Fibroblast of skin of right biceps (primary cell): ENCODE results near the gene PTPRN2.
"Not testable (repeated sequence)": the region's sequence is repeated elsewhere in the genome, so short reads cannot be mapped to it uniquely, and the experiment has no call there.

Source experiments
- DNase-seq: peaks from one replicate; pipeline ENCODE4 v3.0.0-alpha.2; 2013

The PTPRN2 gene

GRCh38 chr7:158188676-158189075 lies 398.9 kb downstream of the PTPRN2 start:
- DNase-seq, result no peak

DNA sequence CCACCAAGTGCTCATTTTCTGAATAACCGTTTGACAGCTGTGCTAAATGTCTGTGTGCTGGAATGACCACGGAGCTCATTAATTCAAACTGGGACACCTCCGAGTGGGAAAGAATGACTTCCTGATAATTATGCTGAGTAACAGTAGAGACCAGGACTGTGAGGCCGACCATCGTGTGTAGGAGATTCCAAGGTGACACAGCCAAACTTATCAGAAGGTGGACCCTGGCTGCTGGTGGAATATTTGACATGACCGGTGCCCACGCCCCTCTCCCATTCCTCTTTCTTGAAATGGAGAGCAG lies 400.0 kb downstream of the PTPRN2 start:
- DNase-seq, result no peak

DNA sequence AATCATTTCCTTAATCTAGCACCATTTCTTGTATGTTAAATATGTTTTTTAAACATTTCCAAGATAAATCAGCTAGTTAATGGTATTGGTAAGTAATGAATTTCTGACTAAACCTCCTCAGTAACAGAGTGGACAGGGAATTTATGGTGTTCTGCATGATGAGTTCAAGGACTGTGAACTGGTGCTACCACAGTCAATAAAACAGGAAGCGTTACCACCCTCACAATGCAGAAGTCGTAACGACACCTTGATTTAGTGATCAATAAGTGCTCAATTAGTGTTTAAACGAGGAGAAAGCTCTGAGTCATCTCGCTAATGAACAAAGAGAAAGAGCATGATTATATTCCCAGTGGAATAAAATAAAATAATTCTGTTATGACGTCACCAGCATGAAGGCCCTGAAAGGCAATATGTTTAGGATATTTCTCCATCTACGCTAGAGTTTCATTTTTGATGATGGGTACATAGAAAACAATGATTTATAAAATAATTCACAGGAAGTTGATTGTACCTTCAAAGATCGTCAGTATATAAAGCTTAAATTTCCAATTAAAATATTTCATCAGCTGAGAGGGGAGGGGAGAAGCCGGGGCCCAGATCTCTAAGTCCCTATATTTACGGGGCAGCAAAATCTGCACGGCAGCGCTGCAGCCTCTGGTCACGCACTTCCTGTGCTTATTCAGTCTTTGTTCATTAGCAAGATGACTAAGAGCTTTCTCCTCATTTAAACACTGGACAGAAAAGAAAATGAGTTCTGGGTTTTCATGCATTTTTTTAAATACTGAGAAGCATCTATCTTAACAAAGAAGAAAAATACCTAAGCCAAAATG lies 400.5 kb downstream of the PTPRN2 start:
- DNase-seq, result no peak

DNA sequence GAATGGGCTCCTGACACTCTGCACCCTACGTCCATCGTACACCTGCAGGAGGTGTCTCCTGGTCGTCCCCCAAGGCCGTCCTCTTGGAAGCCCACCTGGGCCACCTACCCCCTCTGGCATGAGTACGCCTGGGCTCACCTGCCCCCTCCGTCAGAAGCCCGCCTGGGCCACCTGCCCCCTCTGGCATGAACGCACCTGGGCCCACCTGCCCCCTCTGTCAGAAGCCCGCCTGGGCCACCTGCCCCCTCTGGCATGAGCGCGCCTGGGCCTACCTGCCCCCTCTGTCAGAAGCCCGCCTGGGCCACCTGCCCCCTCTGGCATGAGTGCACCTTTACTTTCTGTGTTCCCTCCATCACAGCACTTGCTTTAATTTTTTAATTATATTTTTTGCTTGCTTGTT lies 401.2 kb downstream of the PTPRN2 start:
- DNase-seq, result no peak

DNA sequence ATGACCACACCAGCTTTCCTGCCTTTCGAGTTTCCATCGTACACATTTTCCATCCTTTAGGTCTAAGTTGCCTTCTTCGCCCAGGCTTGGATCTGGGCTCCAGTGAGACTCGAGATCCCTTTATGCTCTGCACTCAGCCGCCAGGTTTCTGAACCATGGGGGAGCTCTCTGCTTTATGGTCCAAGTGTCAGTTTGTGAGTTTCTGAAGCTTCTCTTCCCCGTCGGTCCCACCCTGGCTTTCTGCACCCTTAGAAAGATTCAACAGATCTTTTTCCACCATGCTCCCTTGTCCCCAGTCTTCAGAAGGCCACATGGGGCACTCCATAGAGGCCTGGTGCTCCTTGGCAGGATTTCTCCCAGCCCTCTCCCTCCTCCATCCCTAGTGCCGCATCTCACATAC lies 402.0 kb downstream of the PTPRN2 start:
- DNase-seq, result no peak

- DNase-seq, result no peak
Observed at GRCh38 chr7:158183431-158183830, 404.2 kb downstream of the PTPRN2 start.

- no peak for DNase-seq
Observed at GRCh38 chr7:158176561-158177173, 411.0 kb downstream of the PTPRN2 start.

DNA sequence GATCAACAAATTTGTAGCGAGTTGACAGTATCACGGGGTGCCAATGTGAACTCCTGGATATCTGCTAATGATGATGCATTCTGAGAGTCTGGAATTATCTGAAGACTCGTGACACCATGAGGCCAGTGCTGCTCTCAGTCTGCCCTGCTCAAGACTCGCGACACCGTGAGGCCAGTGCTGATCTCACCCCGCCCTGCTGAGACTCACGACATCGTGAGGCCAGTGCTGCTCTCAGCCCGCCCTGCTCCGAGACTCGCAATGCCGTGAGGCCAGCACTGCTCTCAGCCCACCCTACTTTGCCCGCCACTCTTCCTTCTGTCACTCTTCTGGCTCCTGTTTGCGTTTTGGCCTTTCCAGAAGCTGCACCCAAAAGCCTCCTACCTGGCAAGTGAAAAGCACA lies 411.8 kb downstream of the PTPRN2 start:
- no peak for DNase-seq

GRCh38 chr7:158174947-158175346 lies 412.7 kb downstream of the PTPRN2 start:
- DNase-seq, result no peak

GRCh38 chr7:158167373-158167772 lies 420.2 kb downstream of the PTPRN2 start:
- no peak for DNase-seq

GRCh38 chr7:158166386-158167340 lies 421.0 kb downstream of the PTPRN2 start:
- DNase-seq, result no peak

GRCh38 chr7:158165711-158166110 lies 421.9 kb downstream of the PTPRN2 start:
- no peak for DNase-seq

- no peak for DNase-seq
Observed at GRCh38 chr7:158164101-158165095, 423.2 kb downstream of the PTPRN2 start.

- no peak for DNase-seq
Observed at GRCh38 chr7:158161194-158161593, 426.4 kb downstream of the PTPRN2 start.

DNA sequence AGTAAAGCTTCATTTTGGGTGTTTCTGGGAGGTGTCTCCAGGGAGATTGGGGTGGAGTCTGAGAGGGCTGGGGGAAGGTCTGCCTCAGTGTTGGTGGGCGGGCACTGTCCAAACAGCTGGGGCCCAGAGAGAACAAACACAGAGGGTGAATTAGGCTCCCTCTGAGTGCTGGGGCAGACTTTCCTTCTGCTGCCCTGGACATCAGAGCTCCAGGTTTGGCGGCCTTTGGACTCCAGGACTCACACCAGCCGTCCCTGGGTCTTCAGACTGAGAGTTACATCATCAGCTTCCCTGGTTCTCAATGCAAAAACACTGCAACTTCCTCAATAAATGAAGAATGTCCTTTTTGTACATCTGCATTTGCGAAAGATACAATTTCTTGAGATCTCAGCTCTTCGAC lies 427.4 kb downstream of the PTPRN2 start:
- no peak for DNase-seq

GRCh38 chr7:158157460-158157859 lies 430.2 kb downstream of the PTPRN2 start:
- DNase-seq, result no peak

DNA sequence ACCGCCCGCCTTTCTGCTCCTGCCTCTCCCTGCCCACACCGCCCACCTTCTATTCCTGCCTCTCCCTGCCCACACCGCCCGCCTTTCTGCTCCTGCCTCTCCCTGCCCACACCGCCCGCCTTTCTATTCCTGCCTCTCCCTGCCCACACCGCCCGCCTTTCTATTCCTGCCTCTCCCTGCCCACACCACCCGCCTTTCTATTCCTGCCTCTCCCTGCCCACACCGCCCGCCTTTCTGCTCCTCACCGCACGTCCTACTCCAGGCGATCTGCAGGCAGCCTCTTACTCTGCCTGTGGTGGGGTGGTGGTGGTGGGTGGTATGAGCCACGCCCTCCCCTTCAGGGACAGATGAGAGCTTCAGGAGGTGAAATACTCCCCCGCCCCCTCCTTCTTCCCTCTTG lies 436.4 kb downstream of the PTPRN2 start:
- not testable (repeated sequence) for DNase-seq

- DNase-seq, result no peak
Observed at GRCh38 chr7:158150234-158150633, 437.4 kb downstream of the PTPRN2 start.

DNA sequence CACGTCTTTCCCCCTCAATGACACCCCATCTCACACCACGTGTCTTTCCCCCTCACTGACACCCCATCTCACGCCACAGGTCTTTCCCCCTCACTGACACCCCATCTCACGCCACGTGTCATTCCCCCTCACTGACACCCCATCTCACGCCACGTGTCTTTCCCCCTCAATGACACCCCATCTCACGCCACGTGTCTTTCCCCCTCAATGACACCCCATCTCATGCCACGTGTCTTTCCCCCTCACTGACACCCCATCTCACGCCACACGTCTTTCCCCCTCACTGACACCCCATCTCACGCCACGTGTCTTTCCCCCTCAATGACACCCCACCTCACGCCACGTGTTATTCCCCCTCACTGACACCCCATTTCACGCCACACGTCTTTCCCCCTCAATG lies 440.2 kb downstream of the PTPRN2 start:
- peak; percentile 2 for DNase-seq

- DNase-seq, result no peak
Observed at GRCh38 chr7:158145370-158145769, 442.3 kb downstream of the PTPRN2 start.

GRCh38 chr7:158143196-158144120 lies 444.2 kb downstream of the PTPRN2 start:
- DNase-seq, result no peak
